Ammon's horn (tissue), 1 donor: ENCODE measurements around the gene UBE3A.
"Not testable (repeated sequence)": the region's sequence is repeated elsewhere in the genome, so short reads cannot be mapped to it uniquely, and the experiment has no call there.

Experiments
- DNase-seq: peaks from one replicate; pipeline ENCODE4 v3.0.0-alpha.2; 2016; ENCODE audit warnings: low spot score

Gene UBE3A

GRCh38 chr15:25438601-25439368, at the start of gene UBE3A:
Gene UBE3A (minus strand): TSS chr15:25439024. CDS start chr15:25409107, 29,917 bp downstream.
- peak; percentile 95 for DNase-seq

- no peak for DNase-seq
Observed at GRCh38 chr15:25487226-25487884, 48.5 kb upstream of the UBE3A start.

- DNase-seq: no peak
Observed at GRCh38 chr15:25486051-25486450, 47.2 kb upstream of the UBE3A start.

- DNase-seq: peak; percentile 74
Observed at GRCh38 chr15:25481208-25481859, 42.5 kb upstream of the UBE3A start.

GRCh38 chr15:25478313-25478712, 39.5 kb upstream of the UBE3A start:
- DNase-seq: no peak

GRCh38 chr15:25477816-25478215, 39.0 kb upstream of the UBE3A start:
- DNase-seq: no peak

- DNase-seq: no peak
Observed at GRCh38 chr15:25474251-25474650, 35.4 kb upstream of the UBE3A start.

GRCh38 chr15:25470230-25470629, 31.4 kb upstream of the UBE3A start:
- DNase-seq: no peak

- DNase-seq: peak; percentile 35
Observed at GRCh38 chr15:25469377-25469776, 30.6 kb upstream of the UBE3A start.

- DNase-seq: no peak
Observed at GRCh38 chr15:25468611-25469010, 29.8 kb upstream of the UBE3A start.

- DNase-seq: no peak
Observed at GRCh38 chr15:25465835-25466234, 27.0 kb upstream of the UBE3A start.

GRCh38 chr15:25464784-25465183, 26.0 kb upstream of the UBE3A start:
- no peak for DNase-seq

GRCh38 chr15:25464383-25464782, 25.6 kb upstream of the UBE3A start:
- DNase-seq: no peak

- no peak for DNase-seq
Observed at GRCh38 chr15:25456196-25456595, 17.4 kb upstream of the UBE3A start.

GRCh38 chr15:25455226-25455625, 16.4 kb upstream of the UBE3A start:
- no peak for DNase-seq

- no peak for DNase-seq
Observed at GRCh38 chr15:25454771-25455170, 15.9 kb upstream of the UBE3A start.

- not testable (repeated sequence) for DNase-seq
Observed at GRCh38 chr15:25453246-25453645, 14.4 kb upstream of the UBE3A start.

- no peak for DNase-seq
Observed at GRCh38 chr15:25451501-25451900, 12.7 kb upstream of the UBE3A start.

GRCh38 chr15:25450163-25450562, 11.3 kb upstream of the UBE3A start:
- no peak for DNase-seq

GRCh38 chr15:25446076-25446475, 7.3 kb upstream of the UBE3A start:
- peak; percentile 14 for DNase-seq

- no peak for DNase-seq
Observed at GRCh38 chr15:25445412-25445811, 6.6 kb upstream of the UBE3A start.

- no peak for DNase-seq
Observed at GRCh38 chr15:25441111-25441510, 2.3 kb upstream of the UBE3A start.

GRCh38 chr15:25439369-25439836, 579 bp upstream of the UBE3A start:
- peak; percentile 20 for DNase-seq
